Stimulated activated CD8-positive, alpha-beta memory T cell treated with anti-CD3 and anti-CD28 coated beads, Interleukin-7, amount 100 ng/mL, for 48 hours (primary cell): ENCODE measurements around the gene TBX2.

Source experiments
- DNase-seq, 2 donors: peaks; one replicate each; pipeline ENCODE4 v3.0.0-alpha.2; 2020; ENCODE audit warnings: low read depth in 1 of 2; ENCODE audit errors: extremely low read depth in 1 of 2

The TBX2 gene

DNA sequence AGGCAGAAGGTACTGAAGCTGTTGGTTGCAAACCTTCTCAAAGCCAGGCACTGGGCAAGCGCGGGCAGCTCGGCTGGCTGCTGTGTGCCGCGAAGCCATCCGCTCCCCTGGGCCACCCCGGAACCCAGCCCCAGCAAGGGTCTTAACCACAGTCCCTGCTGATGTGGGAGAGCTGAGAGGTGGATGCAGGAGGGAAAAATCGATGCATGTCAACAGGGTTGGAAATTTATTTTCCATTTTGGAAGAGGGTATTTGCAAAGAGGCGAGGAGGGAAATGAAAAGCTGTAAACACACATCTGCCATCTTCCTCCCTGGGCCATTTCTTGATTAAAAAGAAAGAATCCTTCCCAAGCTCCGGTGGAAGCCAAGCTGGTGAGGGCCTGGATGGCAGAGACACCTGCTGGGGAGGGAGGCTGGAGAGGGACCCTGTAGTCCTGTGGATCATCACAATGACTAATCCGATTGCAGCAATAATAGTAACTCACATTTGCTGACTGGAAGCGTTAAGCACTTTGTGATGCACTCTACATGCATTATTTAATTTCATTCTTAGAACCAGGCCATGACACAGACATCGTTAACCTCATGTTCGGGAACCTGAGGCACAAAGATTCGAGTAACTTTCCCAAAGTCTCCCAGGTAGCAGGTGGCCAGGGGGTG, 13.9 kb upstream of the TBX2 start:
- DNase-seq: no peak

DNA sequence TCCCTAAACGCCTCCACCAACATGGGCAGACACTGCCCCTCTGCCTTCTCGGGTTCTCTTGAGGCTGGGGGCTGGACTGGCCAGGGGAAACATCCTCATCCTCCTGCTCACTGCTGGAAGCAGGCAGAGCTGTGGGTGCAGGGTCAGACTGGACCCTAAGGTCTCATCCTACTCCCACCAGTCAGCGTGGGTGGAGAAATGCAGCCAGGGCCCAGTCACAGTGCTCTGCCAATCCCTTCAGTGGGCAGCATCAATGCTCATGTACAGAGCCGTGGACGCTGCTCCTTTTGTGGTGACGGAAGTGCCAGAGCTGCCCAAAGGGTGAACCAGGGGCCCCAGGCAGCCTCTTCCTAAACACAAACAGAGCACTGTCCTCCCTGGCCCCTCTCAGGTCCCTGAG, 13.4 kb upstream of the TBX2 start:
- no peak for DNase-seq

DNA sequence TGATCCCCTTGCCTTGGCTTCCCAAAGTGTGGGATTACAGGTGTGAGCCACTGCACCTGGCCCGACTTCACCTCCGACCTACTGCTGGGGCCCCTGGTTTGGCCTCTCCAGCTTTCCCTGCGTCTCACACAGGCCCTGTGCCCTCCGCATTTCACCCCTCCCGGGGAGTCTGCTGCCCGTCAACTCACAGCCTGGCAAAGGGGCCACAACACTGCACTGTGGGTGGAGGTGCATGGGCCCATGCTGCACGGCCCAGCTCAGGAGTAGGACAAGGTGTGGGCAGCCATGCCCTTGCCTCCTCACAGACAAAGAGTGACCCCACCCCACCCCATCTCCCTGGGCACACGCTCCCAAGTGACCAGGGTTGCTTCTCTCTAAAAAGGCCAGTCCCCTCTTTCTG, 12.6 kb upstream of the TBX2 start:
- no peak for DNase-seq

DNA sequence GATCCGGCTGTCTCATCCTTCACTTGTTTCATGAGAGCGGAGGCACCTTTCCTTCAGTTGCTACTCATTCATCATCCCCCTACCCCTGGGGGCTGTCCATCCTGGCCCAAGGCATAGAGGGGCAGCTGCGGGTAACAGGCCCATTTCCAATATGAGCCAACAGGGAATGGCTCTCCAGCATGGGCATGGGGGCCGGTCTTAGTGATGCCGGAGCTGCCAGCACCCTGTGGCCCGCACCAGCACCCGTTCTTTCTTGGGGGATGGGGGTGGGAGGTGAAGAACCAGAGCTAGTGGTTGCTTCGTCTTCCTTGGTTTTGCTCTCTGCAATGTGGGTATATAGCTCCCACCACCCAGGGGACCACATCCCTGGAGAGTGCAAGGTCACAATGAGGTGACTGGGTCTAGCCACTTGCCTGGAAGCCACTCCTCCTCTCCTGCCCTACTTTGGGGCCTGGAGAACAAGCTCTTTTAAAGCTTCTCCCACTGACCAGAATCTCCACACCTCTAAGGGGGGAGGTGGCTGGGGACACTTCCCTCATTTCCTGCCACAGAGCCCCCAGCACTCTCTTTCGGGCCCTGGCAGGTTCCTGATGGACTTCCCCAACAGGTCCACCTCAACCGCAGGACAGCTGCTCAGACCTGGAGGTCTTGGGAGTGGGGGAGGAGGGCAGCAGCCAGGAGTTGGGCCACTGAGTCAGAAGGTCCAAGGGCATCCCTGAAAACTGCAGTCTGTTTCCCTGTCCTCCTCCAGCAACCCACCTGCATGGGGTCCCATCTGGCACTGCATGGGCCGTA, 11.9 kb upstream of the TBX2 start:
- DNase-seq: no peak

DNA sequence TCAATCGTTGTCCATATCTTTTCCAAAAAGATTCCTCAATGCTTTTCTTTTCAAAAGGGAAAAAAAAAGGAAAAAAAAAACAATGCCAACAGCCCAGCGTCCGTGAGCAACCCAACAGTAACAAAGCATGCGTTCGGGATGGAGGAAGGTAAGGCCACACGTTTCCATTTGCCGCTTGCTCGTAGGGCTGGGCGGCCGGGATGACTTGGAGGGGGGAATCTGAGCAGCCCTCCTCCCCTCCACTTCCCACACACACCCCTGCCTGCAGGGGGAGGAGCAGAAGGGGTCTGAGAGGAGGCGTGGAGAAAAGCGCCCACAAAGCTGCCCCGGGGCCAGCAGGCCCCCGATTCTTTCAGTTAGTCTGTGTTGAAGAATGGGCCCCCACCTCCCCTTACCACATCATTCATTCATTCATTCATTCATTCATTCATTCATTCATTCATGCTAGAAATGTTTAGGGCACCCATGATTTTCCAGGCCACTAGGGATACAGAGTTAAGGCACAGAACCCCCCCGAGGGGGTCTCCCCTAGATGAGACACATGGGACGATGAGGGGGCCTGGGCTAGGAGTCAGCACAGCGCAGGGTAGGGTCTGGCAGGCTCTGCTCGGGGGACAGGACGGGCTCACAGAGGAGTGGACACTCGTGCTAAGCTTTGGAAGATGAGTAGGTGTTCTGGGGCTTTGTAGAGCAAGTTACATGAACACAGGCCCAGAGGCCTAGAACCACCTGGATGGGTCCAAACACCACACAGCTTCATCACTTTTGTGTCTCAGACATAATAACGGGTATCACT, 10.9 kb upstream of the TBX2 start:
- DNase-seq: no peak

DNA sequence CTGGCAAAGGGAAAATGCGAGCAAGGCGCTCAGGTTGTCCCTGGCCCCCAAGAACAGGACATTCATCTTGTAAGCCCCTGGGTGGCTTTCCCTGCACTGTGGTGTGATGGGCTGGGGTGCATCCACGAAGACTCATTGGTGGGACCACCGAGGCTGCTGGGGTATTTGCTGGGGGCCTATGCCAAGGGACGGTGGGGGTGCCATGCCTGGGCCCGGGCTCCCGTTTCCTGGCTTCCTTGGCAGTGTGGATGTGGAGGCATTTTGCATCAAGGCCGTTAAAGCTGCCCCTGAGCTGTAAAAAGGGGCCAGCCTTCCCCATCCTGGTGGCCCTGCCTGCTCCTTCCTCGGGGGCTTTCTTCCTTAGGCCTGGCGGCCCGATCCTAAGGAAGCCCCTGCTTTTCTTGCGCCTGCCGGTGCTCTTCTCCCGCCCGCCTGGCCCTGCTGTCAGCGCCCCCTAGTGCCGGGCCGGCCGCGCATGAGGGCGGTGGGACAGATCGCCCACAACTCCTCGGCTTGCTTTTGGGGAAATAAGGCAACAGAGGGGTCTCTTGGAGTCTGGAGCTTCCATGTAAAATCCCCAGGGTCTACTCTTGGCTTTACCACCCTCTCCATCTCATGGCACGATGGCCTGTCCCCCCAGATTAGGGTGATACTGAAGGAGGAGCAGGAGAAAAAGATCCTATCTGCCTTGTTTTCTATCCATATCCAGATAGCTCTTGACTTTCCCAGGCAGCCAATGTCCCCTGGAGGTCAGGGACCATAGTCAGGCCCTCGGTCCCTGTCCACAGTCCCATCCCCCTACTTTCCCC, 9.8 kb upstream of the TBX2 start:
- no peak for DNase-seq

DNA sequence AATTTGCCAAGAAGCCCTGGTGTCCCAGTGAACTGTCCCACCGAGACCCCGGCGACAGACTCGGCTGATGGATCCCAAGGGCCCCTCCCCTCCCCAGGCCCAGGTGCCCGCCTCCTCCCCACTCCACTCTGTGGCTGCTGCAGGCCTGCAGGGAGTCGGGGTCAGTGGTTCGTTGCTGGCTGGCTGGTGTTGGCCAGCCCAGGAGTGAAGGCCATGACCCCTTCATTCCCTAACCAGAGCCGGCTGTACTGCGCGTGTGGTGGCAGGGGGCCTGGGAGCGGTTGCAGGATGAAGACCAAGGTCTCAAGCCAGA, 9.2 kb upstream of the TBX2 start:
- DNase-seq: no peak

DNA sequence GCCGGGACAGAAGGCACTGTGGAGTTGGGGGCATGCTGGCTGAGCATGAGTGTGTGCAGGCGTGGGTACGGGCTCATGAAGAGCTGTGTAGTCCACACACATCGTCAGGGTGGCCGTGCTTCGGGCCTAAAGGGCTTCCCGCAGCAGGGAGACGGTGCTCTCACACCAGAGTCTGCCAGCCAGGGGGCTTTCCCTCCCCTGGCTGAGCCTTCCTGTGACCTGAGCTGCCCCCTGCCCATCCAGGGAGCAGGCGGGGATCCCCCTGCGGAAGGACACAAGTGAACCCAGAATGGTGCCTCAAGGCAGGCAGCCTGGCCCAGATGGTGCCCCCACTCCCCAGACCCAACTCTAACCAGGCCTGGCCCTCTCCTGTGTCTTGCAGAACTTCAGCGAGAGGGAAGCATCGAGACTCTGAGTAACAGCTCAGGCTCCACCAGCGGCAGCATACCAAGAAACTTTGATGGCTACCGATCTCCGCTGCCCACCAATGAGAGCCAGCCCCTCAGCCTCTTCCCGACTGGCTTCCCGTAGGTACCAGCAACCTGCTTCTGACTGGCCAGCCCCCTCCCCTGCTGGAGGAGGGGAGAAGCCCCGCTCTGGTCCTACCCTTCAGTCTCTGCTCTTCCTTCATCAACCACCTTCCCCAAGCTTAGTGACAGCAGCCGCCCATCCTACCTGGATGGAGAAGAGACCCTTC, 7.9 kb upstream of the TBX2 start:
- no peak for DNase-seq

DNA sequence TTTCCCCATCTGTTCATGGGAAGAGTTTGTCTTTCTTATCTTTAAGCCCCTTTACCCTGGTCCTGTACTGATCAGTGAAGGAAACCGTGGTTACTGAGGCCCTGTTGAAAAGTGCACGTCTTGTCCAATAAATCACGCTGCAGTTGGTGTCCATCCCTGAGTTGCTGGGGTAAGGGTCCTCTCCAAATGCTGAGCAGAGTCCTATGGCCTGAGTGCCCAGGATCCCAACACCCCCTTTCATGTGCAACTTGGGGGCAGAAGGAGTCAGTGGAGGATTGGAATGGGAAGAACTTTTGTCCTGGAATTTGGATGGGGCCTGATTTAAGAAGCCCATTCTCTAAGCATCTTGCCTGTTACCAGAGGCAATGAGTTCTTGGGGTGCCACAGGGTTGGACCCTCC, 7.0 kb upstream of the TBX2 start:
- DNase-seq: no peak

DNA sequence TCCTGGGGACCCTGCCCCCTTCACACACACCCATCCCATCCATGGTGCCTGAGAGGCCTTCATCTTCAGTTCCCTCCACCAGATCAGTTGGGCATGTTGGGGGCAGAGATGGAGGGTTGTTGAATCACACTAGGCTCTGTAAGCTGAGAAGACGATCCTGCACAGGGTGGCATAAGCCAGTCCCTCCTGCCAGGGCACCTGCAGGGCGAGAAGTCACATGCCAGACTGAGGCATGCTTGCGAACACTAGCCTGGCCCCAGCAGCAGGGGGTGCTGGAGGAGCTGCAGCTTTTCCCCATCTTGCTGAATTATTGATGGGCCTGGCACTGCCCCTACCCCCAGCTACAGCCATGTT, 6.1 kb upstream of the TBX2 start:
- no peak for DNase-seq

DNA sequence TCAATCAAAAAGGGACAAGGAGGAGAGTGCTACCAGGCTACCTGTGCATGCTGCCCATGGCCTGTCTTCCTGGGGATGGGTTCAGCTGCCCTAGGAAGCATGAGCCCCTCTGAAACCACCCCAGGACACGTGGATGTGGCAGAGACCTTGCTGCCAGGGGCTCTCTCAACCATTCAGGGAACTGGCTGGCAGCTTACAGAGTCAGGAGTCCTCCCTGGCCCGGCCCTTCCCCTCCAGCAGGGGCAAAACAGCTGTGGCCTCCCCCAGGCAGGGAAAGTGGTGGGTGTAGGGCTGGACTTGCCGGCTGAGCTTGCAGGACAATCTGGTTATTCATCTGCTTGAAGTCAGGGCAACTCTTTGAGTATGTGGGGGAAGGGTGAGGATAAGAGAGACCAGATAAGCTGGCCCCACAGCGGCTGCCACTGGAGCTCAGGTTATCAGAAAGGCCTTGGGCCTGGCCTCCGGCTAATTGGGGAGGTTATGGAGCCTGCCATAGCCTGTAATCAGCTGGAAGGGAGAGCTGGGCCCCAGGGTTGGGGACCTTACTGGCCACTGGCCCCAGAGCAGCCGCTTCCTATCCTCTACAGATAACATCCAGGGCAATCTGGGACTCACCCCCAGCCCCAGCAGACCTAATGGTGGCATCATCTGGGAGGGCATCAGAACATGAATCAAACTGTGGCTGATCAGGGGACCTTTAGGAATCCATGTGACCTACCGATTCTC, 5.6 kb upstream of the TBX2 start:
- DNase-seq: no peak

DNA sequence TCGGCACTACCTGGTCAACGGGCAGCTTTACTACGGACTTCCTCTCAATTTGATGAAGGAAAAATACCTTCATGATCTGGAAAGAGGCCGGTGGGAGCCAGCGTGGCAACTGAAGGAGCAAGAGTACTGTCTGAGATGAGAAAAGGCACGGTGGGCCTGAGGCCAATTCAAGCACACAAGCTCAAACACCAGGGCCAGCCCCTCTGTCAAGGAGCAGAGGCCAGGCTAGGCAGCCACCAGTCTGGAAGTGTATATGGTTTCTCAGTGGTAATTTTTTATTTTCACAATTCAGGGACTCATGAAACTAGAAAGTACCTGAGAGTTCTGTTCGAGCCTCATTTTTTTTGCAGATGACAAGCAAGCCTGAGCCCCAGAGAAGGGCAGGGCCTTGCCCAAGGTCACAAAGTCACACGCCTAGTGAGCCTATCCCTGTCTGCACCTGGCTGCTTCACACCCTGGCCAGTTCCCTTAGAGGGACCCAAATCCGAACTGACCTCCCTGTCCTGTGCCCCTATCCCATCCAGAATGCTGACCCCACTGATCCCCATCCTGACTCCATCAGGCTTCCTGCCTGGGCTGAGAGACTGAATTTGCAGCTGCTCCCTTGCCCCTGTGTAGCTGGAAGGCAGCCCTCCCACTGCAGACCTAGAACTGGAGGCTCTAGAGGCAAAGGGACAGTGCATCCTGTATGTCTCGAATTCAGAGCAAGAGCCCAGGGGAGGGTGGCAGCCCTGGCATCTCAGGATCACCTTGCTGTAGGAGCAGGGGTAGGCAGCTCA, 4.8 kb upstream of the TBX2 start:
- DNase-seq: no peak

DNA sequence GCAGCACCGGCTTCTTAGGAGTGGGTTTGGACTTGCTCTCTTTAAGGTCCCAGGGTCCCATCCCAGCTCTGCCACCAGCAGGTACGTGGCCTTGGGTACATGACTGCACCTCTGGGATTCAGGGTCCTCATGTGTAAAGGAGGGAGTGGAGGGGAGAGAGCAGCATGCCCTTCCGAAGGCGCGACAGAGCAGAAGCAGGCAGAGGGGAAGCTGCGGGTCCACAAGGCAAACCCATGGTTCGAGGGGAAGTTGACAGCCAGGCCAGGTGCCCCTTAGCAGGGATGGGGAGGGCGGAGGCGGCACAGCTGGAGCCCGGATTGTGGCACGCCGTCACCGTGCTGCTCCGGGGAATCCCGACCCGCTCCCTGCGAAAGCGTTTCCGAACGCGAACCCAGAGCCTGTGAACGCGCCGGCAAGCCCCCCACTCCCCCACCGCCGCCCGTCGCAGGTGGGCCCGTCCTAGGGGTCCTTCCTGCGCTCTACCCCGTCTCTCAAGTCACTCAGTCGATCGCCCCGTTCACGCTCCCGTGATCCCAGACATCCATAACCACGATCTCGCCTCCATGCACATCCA, 4.1 kb upstream of the TBX2 start:
- DNase-seq: no peak

DNA sequence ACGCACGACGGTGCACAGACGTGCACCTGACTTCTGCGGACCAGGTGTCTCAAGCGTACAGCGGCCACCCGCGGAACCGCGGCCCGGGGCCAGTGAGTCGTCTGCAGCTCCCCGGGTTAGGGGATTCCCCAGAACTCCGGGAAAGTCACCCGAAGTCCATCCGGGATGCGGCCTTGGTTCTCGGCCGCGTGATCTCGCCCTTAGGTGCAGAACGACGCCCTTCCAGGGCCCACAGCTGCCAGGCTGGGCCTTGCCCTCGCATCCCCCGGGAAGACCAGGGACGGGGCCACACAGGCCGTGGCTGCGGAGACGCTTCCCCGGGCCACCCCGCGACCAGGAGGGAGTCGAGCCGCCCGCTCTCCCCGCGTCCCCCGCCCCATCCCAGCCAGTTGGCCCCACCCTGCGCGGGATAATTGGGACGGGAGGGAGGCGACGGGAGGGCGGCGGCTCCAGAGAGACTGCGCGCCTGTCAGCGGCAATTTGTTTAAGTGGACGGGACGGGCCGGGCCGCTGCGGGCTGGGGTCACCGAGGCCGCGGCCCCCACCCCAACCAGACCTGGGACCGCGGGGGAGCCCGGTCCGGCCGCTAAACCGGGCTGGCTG, 3.6 kb upstream of the TBX2 start:
- DNase-seq: no peak

DNA sequence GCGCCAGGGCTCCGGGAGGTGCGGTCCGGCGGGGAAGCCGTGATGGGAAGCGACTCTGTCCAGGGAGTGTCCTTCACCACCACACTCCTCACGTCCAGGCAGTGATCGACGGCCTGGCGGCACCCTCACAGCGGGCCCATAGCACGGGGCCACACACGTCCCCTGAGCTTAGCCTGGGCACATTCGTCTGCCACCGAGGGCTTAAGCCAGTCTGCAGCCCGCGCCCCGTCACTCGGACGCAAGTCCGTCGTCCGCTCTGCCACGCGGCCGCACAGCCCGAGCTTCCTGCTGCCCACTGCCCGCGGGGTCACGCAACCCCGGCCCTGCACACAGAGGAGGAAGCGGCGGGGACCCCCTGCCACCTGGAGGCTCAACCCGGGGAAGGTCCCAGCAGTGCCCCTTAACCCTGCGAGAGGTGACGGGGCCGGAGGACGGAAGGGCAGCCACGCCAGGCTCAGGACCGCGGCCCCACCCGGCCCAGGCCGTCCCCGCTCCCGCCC, 3.0 kb upstream of the TBX2 start:
- no peak for DNase-seq

DNA sequence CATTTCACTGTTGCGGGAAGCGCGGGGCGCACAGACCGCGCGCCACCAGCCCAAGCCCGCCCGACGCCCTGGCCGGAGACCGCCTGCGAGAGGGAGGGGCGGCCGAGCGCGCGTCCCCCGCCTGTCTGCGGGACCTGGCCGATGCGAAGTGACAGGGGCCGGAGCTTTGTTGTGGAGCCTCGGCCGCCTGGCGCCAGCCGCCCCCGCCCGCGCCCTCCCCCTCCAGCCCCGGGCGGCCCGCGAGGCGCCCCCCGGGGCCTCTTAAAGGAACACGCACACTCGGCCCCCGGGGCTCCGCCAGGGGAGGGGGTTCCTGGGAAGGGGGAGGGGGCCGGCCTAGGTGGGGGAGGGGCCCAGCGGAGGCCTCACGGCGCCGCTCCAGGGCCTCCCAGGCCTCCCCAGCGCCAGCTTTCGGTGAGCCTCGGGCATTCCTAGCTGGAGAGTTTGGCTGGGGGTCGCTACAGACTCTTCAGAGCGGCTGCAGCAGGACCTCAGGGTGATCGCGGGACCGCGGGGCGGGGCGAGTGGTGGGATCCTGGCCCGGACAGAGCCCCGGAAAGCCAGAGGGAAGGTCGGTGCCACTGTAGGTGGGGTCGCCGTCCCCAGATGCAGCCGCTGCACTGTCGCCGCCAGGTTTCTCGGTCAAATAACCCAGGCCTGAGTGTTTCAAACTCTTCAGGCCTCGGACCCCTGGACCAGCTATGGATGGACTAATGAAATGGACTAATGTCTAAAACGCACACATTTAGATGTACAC, 2.4 kb upstream of the TBX2 start:
- no peak for DNase-seq

DNA sequence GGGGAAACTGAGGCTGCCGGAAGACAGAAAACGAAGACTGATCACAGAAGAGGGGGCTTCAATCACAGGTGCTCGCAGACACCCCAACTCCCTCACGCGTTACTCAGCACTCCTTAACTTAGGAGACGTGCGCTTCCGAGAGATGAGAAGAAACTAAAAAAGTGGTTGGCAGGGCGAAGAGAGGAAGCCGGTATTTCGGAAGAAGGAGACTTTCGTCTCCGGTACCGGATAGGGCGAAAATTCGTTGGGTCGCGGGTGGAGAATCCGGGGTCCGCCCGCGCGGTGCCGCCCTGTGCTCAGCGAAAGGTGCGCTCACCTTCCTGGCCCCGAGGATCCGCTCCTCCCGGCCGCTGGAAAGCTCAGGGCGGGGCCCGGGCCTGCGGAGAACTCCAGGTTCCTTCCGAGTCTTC, 917 bp upstream of the TBX2 start:
- no peak for DNase-seq
